Pons (tissue), 1 donor: ENCODE data around the gene TMEM225B.
"Not testable (repeated sequence)": the region's sequence is repeated elsewhere in the genome, so short reads cannot be mapped to it uniquely, and the experiment has no call there.

Experiments
- DNase-seq: peaks from one replicate; pipeline ENCODE4 v3.0.0-alpha.2; 2016; ENCODE audit warnings: low spot score

The TMEM225B gene

GRCh38 chr7:99597762-99598501 is at the start of gene TMEM225B:
TMEM225B (plus strand) TSS chr7:99598267; CDS start chr7:99604389, 6,122 bp downstream.
- DNase-seq = no peak

GRCh38 chr7:99549545-99549944 is 48.5 kb upstream of the TMEM225B start:
- DNase-seq = not testable (repeated sequence)

GRCh38 chr7:99551334-99551733 is 46.7 kb upstream of the TMEM225B start:
- no peak for DNase-seq

GRCh38 chr7:99551767-99552463 is 46.2 kb upstream of the TMEM225B start, which contains the start of gene FAM200A:
FAM200A (minus strand) TSS chr7:99552114; CDS start chr7:99548407, 3,707 bp downstream.
- DNase-seq = peak; percentile 90

GRCh38 chr7:99553039-99553438 is 45.0 kb upstream of the TMEM225B start:
- no peak for DNase-seq

- DNase-seq = no peak
Measured at GRCh38 chr7:99554939-99555338, 43.1 kb upstream of the TMEM225B start.

GRCh38 chr7:99557196-99557607 is 40.9 kb upstream of the TMEM225B start:
- no peak for DNase-seq

- no peak for DNase-seq
Measured at GRCh38 chr7:99557940-99558305, 40.1 kb upstream of the TMEM225B start.

- DNase-seq = peak; percentile 76
Measured at GRCh38 chr7:99558306-99559174, 39.5 kb upstream of the TMEM225B start, which contains the start of gene ZNF655. ZNF655 (plus strand) TSS chr7:99558642; CDS start chr7:99560560, 1,918 bp downstream.

- DNase-seq = no peak
Measured at GRCh38 chr7:99559175-99559915, 38.7 kb upstream of the TMEM225B start.

GRCh38 chr7:99560834-99561736 is 37.0 kb upstream of the TMEM225B start:
- no peak for DNase-seq

GRCh38 chr7:99561737-99562051 is 36.4 kb upstream of the TMEM225B start:
- no peak for DNase-seq

- no peak for DNase-seq
Measured at GRCh38 chr7:99562114-99562784, 35.8 kb upstream of the TMEM225B start.

GRCh38 chr7:99562832-99563231 is 35.2 kb upstream of the TMEM225B start:
- no peak for DNase-seq

- no peak for DNase-seq
Measured at GRCh38 chr7:99563650-99564049, 34.4 kb upstream of the TMEM225B start.

GRCh38 chr7:99568770-99569169 is 29.3 kb upstream of the TMEM225B start:
- not testable (repeated sequence) for DNase-seq

GRCh38 chr7:99571768-99572167 is 26.3 kb upstream of the TMEM225B start:
- no peak for DNase-seq

GRCh38 chr7:99573257-99573656 is 24.8 kb upstream of the TMEM225B start:
- DNase-seq = no peak

- DNase-seq = no peak
Measured at GRCh38 chr7:99576251-99576650, 21.8 kb upstream of the TMEM225B start.
